Esophagus squamous epithelium (tissue), 4 donors: ENCODE measurements around the gene CNTNAP2.

Experiments used
- POLR2A ChIP-seq, 4 donors: fragments of 450-650 bp; IDR thresholded peaks; one replicate each; pipeline ENCODE4 v1.6.1; 2017; ENCODE audit warnings: antibody characterized with exemption in 4 of 4, mild to moderate bottlenecking in 4 of 4, moderate library complexity in 3 of 4
- TF ChIP-seq, protein P1 (sequence below), 6 experiments: fragments of 450-650 bp in 4 of 6; fragments of 200-600 bp in 2 of 6; sonication (generic) in 2 of 6; IDR thresholded peaks; one replicate each; pipeline ENCODE4 v1.5.1; 2016 to 2019; ENCODE audit warnings: antibody characterized with exemption in 6 of 6, mild to moderate bottlenecking in 4 of 6, moderate library complexity in 4 of 6

DNA sequence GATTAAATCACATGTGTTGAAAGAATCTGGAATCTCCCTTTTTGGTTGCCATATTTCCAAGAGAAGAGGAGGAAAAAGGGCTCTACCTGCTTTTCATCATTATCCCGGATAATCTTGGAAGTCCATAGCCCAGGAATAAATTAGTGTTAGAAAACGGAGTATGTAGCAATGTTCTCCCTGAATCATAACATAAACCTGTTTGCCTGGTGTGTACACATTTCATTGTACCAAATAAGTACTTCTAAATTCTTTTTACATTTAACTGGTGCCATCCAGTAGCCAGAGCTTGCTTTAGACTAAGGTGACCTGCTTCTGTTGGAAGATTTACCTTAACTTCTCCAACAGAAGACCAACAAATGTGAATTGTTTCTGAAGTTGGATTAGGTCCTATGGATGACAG, 2291.7 kb downstream of the CNTNAP2 start:
- TF ChIP-seq, protein P1, sequence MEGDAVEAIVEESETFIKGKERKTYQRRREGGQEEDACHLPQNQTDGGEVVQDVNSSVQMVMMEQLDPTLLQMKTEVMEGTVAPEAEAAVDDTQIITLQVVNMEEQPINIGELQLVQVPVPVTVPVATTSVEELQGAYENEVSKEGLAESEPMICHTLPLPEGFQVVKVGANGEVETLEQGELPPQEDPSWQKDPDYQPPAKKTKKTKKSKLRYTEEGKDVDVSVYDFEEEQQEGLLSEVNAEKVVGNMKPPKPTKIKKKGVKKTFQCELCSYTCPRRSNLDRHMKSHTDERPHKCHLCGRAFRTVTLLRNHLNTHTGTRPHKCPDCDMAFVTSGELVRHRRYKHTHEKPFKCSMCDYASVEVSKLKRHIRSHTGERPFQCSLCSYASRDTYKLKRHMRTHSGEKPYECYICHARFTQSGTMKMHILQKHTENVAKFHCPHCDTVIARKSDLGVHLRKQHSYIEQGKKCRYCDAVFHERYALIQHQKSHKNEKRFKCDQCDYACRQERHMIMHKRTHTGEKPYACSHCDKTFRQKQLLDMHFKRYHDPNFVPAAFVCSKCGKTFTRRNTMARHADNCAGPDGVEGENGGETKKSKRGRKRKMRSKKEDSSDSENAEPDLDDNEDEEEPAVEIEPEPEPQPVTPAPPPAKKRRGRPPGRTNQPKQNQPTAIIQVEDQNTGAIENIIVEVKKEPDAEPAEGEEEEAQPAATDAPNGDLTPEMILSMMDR (IDR thresholded peaks at IDR 0.05): no peak
- no peak for TF ChIP-seq POLR2A (IDR thresholded peaks at IDR 0.05)
